Neural progenitor cell (in vitro differentiated cells): ENCODE data around the gene KRT20.

ENCODE experiments used
- EZH2 ChIP-seq: fragments of 200-600 bp; sonication (generic); IDR thresholded peaks from 2 replicates; pipeline ENCODE4 v1.6.1; 2017; ENCODE audit warnings: antibody characterized with exemption, mild to moderate bottlenecking, moderate library complexity
- EZH2phosphoT487 ChIP-seq: fragments of 200-600 bp; sonication (generic); IDR thresholded peaks from 2 replicates; pipeline ENCODE4 v1.6.1; 2017; ENCODE audit warnings: antibody characterized with exemption
- TF ChIP-seq, protein P1 (sequence below): fragments of 200-600 bp; sonication (generic); IDR thresholded peaks from 2 replicates; pipeline ENCODE4 v1.5.1; 2017; ENCODE audit warnings: antibody characterized with exemption, mild to moderate bottlenecking

GRCh38 chr17:40864661-40865390 lies 20.2 kb downstream of the KRT20 start:
- TF ChIP-seq, protein P1, sequence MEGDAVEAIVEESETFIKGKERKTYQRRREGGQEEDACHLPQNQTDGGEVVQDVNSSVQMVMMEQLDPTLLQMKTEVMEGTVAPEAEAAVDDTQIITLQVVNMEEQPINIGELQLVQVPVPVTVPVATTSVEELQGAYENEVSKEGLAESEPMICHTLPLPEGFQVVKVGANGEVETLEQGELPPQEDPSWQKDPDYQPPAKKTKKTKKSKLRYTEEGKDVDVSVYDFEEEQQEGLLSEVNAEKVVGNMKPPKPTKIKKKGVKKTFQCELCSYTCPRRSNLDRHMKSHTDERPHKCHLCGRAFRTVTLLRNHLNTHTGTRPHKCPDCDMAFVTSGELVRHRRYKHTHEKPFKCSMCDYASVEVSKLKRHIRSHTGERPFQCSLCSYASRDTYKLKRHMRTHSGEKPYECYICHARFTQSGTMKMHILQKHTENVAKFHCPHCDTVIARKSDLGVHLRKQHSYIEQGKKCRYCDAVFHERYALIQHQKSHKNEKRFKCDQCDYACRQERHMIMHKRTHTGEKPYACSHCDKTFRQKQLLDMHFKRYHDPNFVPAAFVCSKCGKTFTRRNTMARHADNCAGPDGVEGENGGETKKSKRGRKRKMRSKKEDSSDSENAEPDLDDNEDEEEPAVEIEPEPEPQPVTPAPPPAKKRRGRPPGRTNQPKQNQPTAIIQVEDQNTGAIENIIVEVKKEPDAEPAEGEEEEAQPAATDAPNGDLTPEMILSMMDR = no peak
- TF ChIP-seq EZH2 = no peak
- TF ChIP-seq EZH2phosphoT487 = no peak
